GM21619 (cell line): ENCODE measurements around the gene POLR2E.
"Not testable (repeated sequence)": the region's sequence is repeated elsewhere in the genome, so short reads cannot be mapped to it uniquely, and the experiment has no call there.

Source experiments
- ATAC-seq: cut with Tn5 transposase; IDR thresholded peaks from one replicate; pipeline ENCODE4 v1.9.1; 2021; ENCODE audit not compliant: unreplicated experiment

Gene POLR2E

GRCh38 chr19:1126984-1127760 lies 32.0 kb upstream of the POLR2E start:
- no peak for ATAC-seq

DNA sequence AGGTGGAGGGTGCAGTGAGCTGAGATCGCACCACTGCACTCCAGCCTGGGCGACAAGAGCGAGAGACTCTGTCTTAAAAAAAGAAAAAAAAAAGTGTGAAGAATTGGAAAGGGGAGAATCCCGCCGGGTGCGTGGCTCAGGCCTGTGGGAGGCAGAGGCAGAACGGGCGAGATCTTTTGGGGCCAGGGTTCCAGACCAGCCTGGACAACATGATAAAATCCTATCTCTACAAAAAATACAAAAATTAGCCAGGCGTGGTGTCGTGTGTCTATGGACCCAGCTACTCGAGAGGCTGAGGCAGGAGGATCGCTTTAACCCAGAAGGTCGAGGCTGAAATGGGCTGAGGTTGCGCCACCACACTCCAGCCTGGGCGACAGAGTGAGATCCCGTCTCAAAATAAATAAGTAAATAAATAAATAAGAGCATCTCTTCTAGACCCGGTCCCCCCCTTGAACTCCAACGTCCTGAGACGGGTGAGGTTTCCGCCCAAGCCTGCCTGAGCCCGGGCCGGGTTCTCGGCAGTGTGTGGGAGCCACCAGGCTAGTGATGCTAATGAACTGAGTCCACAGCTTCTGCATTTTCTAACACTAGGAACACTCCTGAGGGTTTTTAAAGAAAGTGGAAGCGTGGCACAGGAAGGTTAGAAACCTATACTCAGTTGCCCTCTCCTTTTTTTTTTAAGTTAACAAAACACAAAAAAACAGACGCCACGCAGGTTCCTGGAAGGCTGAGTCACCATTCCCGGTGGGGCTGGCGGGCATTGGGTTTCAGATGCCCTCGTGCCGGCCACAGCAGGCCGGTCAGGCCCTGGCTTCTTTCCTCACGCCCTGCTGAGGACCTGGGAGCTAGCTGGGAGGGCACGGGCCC lies 30.7 kb upstream of the POLR2E start:
- no peak for ATAC-seq

DNA sequence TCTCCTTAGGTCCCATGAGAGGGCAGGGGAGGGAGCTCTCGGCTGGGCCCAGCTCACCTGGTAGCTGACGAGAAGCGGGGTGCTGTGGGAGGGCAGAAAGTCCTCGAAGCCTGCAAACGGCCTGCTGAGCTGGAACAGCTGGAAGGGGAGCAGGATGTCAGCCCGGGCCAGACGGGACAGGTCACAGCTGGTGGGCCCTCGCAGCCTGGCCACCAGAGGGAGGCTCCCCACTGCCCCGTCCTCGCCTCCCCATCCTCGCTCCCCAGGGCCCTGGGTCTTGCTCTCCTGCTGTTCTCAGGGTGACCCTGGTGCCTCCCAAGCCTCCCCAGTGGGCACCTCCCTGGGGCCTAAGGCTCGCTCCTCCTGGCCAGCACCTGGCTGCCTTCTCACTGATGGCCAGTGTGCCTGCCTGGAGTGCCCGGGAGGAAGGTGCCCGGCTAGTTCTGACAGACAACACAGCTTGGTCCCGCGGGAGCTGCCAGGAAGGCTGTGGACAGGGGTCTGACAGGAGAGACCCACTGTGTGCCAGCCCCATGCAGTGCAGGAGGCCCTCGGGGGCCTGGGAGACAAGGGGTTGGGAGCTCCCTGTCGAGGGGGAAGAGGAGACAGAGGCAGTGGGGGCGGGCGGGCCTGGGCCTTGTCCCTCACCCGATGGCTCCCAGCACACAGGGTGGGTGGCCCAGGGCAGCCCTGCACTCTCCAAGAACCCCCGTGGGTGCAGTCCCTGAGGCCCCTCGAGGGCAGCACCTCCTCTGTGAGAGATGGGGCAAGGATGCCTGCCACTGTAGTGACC lies 28.9 kb upstream of the POLR2E start:
- no peak for ATAC-seq

DNA sequence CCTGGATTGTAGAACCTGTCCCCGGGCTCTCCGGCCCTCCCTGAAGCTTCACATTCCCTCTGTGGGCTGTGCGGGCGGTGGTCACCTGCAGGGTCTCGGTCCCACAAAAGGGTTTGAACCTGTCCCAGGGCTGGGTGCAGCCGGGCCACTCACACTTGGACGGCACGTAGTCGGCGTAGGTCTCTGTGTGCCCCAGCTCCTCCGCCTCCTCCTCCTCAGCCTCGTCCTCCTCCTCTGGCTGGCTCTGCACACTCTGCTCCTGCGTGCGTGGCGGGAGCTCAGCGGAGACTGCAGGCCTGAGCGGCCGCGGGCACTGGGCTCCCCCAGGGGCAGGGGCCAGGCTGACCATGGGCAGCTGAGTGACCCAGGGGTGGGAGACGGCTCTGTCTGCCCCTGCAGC lies 28.2 kb upstream of the POLR2E start:
- no peak for ATAC-seq

- no peak for ATAC-seq
These were observed 27.8 kb upstream of the POLR2E start for GRCh38 chr19:1122972-1123363.

DNA sequence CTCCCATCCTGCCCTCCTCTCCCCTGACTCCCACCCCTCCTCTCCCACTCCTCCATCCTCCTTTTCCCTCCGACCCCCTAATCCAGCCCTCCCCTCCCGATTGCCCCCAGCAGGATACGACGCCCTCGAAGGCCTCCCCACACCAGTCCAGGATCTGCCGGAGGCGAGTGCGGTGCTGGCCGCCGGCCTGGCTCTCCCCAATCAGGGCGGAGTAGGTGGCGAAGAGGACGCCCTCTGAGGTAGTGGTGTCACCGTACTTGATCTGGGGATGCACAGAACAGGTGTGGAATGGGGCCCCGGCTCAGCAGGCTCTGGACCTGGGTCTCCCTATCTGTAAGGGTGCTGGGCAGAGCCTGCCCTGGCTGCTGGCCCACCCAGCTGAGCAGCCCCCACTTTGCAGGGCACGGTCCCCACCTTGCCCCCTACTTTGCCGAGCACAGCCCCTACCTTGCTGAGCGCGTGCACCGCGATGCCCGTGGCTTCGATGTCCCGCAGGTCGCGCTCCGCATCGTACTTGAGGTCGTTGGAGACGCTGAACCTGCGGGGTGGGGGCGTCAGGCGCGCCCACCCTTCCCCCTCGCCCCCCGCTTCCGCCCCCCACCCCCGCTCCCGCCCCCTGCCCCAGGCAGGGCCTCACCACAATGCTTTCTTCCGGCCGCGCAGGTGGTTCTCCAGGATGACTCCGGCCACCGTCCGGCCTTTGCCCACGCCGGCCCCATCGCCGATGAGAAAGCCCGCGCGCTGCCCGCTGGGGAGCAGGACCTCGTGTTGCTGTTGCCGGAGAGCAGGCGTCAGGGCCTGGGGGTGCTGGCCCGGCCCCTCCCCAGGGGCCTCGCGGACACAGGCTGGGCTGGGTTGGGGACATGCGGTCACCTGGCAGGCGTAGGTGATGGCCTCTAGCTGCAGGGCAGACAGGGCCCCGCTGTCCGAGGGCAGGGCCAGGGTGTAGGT lies 27.1 kb upstream of the POLR2E start:
- no peak for ATAC-seq

DNA sequence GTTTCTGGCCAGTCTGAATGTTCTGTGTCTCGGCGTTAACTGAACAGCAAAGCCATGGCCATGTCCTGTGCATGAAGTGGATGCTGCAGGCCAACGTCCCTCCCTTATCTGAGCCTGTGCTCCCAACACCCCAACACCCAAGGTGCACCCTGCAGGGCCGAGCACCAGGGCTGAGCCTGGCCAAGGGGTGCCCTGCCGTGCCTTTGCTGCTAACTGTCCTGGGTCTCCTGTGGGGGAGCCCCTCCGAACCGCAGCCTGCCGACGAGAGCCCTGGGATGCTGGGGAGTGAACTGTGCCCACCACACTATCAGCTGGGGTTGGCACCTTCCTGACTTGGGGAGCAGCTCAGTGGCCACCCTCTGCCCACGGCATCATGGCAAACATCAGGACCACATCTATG lies 26.2 kb upstream of the POLR2E start:
- no peak for ATAC-seq

DNA sequence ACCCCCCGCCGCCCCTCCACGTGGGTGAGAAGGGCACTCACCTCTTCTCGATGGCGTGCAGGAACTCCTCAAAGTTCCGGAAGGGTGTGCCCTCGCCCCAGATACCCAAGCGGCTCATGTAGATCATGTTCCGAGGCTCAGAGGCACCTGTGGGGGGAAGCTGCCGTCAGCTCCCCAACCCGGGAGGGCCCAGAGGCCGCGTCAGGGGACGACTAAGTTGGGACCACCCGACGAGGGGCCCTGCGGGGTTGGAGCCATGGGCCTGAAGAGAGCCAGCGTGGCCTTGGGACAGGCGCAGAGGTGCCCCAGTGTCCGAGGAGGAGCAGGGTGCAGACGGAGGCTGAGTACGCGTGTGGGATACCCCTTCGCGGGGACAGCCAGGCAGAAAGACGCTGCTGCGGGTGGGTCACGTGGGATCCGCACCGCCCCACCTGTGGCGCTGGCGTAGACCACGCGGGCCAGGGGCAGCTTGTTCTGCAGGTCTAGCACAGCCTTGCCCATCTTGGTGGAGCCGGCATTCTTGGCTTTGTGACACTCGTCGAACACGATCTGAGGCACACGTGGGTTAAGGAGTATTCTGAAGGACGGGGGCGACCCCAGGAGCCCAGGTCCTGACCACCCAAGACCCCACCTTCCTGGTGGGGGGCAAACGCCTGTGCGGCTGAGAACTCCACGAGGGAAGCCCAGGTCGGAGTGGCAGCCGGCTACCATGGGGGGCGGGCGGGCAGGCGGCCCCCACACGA lies 24.5 kb upstream of the POLR2E start:
- ATAC-seq: no peak

- ATAC-seq: no peak
These were observed 23.8 kb upstream of the POLR2E start for GRCh38 chr19:1118999-1119398.

- ATAC-seq: no peak
These were observed 22.5 kb upstream of the POLR2E start for GRCh38 chr19:1117654-1118053.

GRCh38 chr19:1116726-1117581 lies 21.8 kb upstream of the POLR2E start:
- no peak for ATAC-seq

- ATAC-seq: no peak
These were observed 20.7 kb upstream of the POLR2E start for GRCh38 chr19:1115646-1116420.

DNA sequence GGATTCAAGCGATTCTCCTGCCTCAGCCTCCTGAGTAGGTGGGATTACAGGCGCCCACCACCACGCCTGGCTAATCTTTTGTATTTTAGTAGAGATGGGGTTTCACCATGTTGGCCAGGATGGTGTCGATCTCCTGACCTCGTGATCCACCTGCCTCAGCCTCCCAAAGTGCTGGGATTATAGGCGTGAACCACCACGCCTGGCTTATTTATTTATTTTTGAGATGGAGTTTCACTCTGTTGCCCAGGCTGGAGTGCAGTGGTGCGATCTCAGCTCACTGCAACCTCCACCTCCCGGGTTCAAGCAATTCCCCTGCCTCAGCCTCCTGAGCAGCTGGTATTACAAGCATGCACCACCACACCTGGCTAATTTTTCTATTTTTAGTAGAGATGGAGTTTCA lies 19.6 kb upstream of the POLR2E start:
- not testable (repeated sequence) for ATAC-seq

DNA sequence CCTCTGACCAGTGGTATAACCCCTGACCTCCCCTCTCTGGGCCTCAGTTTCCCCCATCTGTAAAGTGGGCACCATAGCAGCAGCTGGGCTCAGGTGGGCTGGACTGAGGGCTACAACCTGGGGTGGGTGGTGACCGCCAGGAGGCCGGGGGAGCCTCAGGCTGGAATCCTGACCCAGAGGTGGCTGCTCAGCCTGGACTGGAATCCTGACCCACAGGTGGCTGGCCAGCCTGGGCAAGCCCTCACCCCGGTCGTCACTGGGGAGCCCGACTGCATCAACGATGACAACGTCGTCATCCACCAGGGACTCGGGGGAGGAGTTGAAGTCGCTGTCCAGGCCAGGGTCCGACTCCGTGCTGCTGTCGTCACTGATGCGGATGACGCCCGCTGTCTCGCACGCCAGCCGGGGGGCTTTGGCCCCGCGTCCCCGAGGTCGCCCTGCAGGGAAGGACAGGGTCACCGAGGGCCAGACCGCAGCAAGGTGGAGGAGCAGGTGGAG lies 18.9 kb upstream of the POLR2E start:
- ATAC-seq: no peak

DNA sequence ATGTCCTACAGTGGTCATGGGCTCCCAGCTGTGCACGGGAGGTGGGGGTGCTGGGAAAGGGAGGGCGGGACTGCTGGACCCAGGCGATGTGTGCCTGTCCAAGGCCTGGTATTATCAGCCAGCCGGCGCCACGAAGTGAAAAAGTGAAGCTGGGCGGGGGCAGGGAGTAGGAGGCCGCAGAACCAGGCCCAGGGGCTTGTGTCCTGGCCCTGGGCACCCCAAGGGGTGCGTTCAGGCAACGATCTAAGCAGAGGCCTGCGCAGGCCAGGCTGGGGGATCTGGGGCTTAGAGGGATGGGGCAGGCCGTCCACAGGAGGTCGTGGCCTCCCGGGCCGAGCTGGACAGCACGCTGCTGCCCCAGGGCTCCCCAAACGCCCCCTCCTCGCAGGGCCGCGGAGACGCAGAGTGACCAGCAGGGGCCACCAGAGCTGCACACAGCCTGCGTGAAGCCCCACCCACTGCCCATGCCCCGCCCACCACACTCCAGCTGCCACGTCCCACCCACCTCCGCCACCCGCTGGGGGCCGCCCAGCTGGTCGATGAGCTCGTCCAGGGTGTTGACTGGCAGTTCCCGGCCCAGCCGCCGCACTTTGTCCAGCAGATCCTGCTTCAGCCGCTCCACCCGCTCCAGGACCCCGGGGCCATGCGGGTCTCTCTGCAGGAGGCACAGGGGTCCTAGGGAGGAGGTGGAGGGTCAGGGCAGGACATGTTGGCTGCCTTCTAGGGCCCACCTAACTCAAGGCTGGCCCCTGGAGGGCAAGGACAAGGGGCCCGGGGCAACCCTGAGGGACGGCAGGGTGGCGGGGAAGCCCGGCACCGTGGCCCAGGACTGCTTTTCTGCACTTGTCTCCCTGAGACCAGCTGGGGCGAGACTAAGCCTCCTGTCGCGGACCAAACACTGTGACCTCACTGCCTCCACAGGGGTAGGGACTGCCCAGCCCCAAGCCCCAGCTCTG lies 18.1 kb upstream of the POLR2E start:
- ATAC-seq: no peak

- no peak for ATAC-seq
These were observed 17.3 kb upstream of the POLR2E start for GRCh38 chr19:1112268-1113029.
